T-helper 17 cell (primary cell): ENCODE measurements around the gene ALPL. TPM values are rescaled to one million over a fixed set of nuclear protein-coding genes. Genes with fewer than 3 reads are reported as not detected.
A peak's percentile ranks its signal among the peaks of the same experiment; 100 is the strongest.

Experiments used
- ATAC-seq: fragments of 150-1000 bp; cut with Tn5 transposase; 2 replicates; pipeline ENCODE4 v1.10.0; 2021; ENCODE audit warnings: mild to moderate bottlenecking, moderate library complexity
- DNase-seq, 3 donors: peaks; one replicate each; pipeline versions ENCODE4 v3.0.0 to v3.0.0-alpha.2; 2020 to 2021
- H3K9me3 ChIP-seq: one replicate; pipeline ENCODE4 v1.7.0; 2013; ENCODE audit warnings: low read length, mild to moderate bottlenecking; ENCODE audit not compliant: control insufficient read depth, poor library complexity, severe bottlenecking
- H3K27ac Mint-ChIP-seq: one replicate; pipeline ENCODE4 v1.8.0; 2022; ENCODE audit warnings: mild to moderate bottlenecking, moderate library complexity, mixed read lengths
- H3K27me3 Mint-ChIP-seq: one replicate; pipeline ENCODE4 v1.8.0; 2022; ENCODE audit warnings: mixed read lengths
- H3K36me3 Mint-ChIP-seq: one replicate; pipeline ENCODE4 v1.8.0; 2022; ENCODE audit warnings: low read depth, mixed read lengths
- H3K4me1 Mint-ChIP-seq: one replicate; pipeline ENCODE4 v1.8.0; 2022; ENCODE audit warnings: mild to moderate bottlenecking, mixed read lengths
- H3K4me3 Mint-ChIP-seq: one replicate; pipeline ENCODE4 v1.8.0; 2022; ENCODE audit warnings: mild to moderate bottlenecking, moderate library complexity, mixed read lengths
- total RNA-seq, 4 donors: library from RNA in 2 of 4; stranded (reverse) in 2 of 4; gene quantifications; one replicate each; pipeline ENCODE4 v1.2.3 and lab custom pipeline; 2022 to 2026

ALPL gene
- total RNA-seq, 2 donors from 2014 or later = not detected

DNA sequence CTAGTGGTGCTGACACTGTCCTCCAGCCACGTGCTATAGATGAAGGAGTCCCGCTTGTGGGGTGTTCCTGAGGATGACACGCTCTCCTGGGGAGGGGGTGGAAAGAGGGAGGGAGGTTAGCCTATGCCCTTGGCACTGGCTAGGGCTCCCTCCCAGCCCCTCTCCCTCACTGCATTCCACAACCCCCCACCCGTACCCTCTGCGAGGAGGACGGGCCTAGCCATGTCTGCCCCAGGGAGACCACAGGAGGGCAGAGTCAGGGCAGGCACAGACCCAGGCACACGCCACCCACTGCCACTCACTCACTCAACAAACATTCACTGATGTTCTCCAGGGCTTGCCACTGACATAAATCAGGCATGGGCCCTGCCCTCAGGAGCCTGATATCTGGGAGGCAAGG is 89.2 kb downstream of the ALPL start:
- H3K9me3 ChIP-seq = no peaks in the 10 kb centered on the region
- H3K27me3 Mint-ChIP-seq = peaks cover 39% of the 10 kb centered on the region
- DNase-seq (no peak), ATAC-seq (no peak)
- H3K4me3 Mint-ChIP-seq = no peak overlapping the region
- H3K4me1 Mint-ChIP-seq = peaks cover 2% of the 10 kb centered on the region
- H3K36me3 Mint-ChIP-seq = no peaks in the 10 kb centered on the region
- no peak overlapping the region for H3K27ac Mint-ChIP-seq

DNA sequence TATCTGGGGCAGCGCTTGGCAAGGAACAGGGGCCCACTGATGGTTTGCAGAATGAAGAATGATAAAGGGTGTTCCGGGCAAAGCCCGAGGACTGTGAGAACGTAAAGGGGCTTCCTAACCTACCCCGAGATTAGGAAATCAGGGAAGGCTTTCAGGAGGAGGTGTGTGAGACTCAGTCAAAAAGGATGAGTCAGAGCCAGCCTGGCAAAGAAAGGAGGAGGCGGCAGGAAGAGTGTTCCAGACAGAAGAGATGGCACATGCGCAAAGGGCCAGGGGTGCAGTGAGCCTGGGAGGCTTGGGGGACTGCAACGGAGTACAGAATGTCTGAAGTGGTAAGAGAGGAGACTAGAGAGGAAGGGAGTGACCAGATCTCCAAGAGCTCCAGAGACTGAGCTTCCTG is 89.7 kb downstream of the ALPL start:
- Mint-ChIP-seq H3K27ac (no peak overlapping the region), H3K4me3 (no peak overlapping the region), H3K36me3 (no peaks in the 10 kb centered on the region), H3K4me1 (peaks cover 2% of the 10 kb centered on the region), H3K27me3 (peaks cover 39% of the 10 kb centered on the region)
- no peaks in the 10 kb centered on the region for H3K9me3 ChIP-seq
- ATAC-seq (no peak), DNase-seq (no peak)

DNA sequence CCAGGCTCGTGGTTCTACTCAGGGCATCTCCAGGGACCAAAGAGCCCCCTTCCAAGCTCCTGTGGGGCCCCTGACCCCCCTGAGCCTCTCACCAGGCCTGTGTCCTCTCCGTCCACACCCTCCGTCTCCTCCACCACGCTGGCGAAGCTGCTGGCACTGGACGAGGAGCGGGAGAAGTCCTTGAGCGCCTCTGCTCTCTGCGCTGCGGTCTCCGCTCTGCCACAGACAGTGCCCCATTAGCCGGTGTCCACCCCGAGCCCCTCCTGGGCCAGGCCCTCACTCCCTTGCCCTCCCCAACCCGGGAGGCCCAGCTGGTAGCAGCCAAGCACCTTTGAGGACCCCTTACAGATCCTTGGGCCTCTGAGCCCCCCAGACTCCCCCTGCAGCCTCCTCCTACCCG is 90.2 kb downstream of the ALPL start:
- no peaks in the 10 kb centered on the region for H3K9me3 ChIP-seq
- Mint-ChIP-seq H3K36me3 (peaks cover 1% of the 10 kb centered on the region), H3K4me3 (no peak overlapping the region), H3K27ac (no peak overlapping the region), H3K27me3 (peaks cover 35% of the 10 kb centered on the region), H3K4me1 (peaks cover 2% of the 10 kb centered on the region)
- ATAC-seq (no peak), DNase-seq (no peak)

DNA sequence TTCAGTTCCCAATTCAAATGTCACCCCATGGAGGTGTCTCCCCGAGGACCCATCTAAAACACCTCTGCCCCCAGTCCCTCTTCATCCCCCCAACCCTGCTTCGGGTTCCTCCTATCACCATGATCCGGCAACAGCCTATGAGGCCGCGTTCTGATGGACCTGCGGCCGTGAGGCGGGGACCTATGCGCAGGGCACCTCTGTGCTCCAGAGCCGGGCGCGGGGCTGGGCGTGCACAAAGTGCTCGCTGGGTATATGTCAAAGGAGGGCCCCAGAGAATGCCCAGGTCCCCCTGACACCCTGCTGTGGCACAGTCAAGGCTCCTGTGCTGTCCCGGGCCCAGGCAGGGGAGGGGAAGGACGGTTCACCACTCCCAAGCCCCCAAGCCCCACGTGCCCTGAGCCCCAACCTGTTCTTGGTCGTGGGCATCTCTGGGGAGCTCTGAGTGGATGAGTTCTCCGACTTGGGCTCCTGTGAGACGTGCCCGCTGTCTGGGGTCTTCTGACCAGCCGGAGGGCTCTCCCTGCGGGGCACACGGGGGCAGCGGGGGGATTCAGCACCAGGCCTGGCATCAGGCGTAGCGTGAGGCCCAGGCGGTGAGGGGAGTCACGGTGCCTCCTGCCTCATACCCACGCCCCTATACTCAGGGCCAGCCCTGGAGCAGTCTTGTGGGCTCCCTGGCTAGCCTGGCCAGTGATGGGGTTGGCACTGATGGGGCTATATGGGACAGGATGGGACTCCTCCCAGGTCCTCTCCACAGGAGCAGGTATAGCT is 92.2 kb downstream of the ALPL start:
- Mint-ChIP-seq H3K4me3 (no peak overlapping the region), H3K27me3 (peaks cover 30% of the 10 kb centered on the region), H3K4me1 (no peaks in the 10 kb centered on the region), H3K36me3 (peaks cover 4% of the 10 kb centered on the region), H3K27ac (no peak overlapping the region)
- no peaks in the 10 kb centered on the region for H3K9me3 ChIP-seq
- ATAC-seq = no peak
- DNase-seq = no peak

DNA sequence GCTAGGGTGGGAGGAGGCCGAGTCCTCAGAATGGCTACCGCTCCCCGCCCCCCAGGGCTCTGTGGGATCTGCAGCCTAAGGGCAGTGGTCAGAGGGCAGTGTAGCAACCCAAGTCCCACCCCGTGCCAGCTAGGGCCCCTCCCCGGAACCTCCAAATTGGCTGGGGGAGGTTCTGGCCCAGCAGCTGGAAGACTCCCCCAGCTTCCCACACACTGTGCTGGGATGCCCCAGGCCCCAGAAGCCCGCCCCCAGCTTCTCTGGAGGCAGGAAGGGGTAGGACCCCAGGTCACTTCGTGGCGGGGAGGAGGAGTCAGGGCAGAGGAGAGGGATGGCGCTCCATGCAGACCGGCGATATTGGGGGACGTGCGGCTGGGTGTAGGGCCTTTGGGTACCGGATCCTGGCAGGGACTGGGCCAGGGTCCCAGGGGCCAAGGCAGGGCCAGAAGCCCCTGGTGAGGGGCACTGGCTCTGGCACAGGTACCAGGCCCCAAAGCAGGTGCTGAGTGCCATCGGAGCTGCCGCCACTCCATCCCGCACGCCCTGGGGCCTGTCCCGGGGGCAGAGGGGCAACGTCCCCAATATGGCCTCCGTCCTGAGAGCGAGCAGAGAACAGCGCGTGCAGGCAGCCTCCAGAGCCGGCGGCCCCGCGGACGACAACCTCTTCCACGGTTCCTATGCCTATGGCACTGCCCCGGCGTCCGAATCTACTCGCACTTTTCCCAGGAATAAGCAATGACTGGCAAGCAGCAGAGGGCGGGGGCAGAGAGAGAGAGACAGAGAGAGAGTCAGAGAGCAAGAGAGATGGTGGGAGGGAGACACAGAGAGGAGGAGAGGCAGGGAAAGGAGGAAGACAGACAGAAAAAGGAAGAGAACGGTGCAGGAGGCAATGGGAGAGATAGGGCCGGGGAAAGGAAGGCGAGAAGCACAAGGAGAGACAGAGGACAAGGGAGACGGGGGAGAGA is 94.2 kb downstream of the ALPL start:
- H3K9me3 ChIP-seq = no peaks in the 10 kb centered on the region
- peaks cover 4% of the 10 kb centered on the region for H3K36me3 Mint-ChIP-seq
- no peak overlapping the region for H3K27ac Mint-ChIP-seq
- no peak for DNase-seq
- no peak overlapping the region for H3K4me3 Mint-ChIP-seq
- peaks cover 10% of the 10 kb centered on the region for H3K4me1 Mint-ChIP-seq
- H3K27me3 Mint-ChIP-seq = peaks cover 35% of the 10 kb centered on the region
- ATAC-seq = no peak

DNA sequence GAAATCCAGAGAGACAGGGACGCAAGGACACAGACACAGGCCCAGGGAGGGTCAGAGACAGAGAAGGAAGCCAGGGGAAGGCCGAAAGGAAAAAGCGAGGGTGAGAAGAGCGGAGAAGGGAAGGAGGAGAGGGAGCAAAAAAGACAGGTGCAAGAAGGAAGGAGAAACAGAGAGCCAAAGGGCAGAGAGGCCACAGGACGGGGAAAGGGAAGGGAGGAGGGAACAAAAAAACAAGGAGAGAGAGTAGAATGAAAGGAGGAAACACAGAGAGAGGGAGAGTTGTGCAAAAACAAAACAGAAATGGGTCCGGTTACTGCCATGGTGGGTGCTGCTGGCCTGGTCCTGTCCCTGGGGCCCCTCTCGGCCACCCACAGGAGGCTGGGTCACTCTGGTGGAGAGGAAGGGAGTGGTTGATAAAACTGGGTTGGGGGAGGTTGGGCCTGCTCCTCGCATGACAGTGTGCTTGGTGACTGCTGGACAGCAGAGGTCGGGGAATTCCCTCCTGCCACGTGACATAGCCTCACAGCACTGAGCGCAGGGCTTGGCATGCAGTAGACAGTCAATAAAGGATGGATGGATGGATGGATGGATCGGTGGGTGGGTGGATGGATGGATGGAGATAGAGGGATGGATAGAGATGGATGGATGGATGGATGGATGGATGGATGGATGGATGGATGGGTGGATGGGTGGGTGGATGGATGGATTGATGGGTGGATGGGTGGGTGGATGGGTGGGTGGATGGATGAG is 95.2 kb downstream of the ALPL start:
- H3K9me3 ChIP-seq = no peaks in the 10 kb centered on the region
- Mint-ChIP-seq H3K4me1 (peaks cover 15% of the 10 kb centered on the region), H3K27me3 (peaks cover 36% of the 10 kb centered on the region), H3K4me3 (no peak overlapping the region), H3K36me3 (peaks cover 4% of the 10 kb centered on the region), H3K27ac (no peak overlapping the region)
- no peak for ATAC-seq
- DNase-seq = no peak

DNA sequence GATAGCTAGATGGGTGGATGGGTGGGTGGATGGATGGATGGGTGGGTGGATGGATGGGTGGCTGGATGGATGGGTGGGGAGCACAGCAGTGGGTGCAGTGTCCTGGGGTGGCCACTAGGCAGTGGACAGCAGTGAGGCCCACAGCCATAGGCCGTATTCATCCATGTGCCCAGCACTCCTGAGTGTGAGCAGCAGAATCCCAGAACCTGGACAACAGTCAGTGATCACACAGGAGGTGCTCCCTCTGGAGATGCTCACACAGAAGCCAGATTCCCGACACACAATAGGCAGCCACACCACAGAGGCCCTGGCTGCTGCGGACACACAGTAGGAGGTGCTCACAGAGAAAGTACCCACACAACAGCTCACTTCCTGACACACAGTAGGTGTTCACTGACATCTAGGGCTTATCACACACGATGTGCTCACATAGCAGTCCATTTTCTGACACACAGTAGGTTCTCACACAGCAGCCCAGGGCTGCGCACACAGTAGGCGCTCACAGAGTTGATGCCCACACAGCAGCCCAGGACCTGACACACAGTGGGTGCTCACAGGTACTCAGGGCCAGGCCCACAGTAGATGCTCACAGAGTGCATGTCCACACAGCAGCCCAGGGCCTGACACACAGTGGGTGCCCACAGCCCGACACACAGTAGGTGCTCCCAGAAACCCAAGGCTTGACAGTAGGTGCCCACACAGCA is 95.9 kb downstream of the ALPL start:
- H3K4me3 Mint-ChIP-seq = no peak overlapping the region
- no peak for DNase-seq
- peaks cover 15% of the 10 kb centered on the region for H3K4me1 Mint-ChIP-seq
- H3K27me3 Mint-ChIP-seq = peaks cover 28% of the 10 kb centered on the region
- no peak for ATAC-seq
- H3K9me3 ChIP-seq = no peaks in the 10 kb centered on the region
- H3K36me3 Mint-ChIP-seq = peaks cover 4% of the 10 kb centered on the region
- no peak overlapping the region for H3K27ac Mint-ChIP-seq

DNA sequence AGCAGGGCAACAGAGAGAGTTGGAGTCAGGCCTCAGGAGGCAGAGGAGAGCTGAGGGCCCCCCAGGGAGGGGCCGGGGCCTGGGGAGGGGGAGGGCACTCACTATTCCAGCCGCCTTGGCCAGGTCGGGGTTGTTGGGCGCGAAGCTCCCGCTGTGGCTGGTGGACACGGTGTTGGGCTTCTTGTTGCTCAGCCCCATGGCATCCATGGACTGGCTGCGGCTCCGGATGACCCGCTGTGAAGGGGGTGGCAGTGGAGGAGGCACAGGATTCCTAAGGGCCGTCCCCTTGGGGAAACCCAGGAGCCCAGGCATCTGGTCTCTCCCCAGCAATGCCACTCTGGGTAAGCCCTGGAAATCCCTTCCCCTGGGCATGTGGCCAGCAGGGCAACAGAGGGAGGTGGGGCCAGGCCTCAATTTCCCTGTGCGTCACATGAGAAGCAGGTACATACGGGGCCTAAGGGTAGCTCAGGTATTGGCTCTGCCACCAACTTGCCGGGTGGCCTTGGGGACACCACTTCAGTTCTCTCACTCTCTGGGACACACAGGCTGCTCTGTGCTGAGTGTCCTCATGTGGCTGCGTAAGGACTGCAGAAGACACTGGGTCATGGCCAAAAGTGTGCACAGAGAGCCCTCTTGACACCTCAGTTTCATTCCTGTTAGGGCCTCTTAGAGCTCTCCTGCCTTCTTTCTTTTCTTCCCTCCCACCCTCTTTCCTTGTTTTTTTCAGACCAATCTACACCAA is 96.9 kb downstream of the ALPL start:
- Mint-ChIP-seq H3K4me1 (peaks cover 15% of the 10 kb centered on the region), H3K4me3 (no peak overlapping the region), H3K27me3 (peaks cover 31% of the 10 kb centered on the region), H3K36me3 (peaks cover 4% of the 10 kb centered on the region), H3K27ac (no peak overlapping the region)
- ATAC-seq (no peak), DNase-seq (no peak)
- no peaks in the 10 kb centered on the region for H3K9me3 ChIP-seq

DNA sequence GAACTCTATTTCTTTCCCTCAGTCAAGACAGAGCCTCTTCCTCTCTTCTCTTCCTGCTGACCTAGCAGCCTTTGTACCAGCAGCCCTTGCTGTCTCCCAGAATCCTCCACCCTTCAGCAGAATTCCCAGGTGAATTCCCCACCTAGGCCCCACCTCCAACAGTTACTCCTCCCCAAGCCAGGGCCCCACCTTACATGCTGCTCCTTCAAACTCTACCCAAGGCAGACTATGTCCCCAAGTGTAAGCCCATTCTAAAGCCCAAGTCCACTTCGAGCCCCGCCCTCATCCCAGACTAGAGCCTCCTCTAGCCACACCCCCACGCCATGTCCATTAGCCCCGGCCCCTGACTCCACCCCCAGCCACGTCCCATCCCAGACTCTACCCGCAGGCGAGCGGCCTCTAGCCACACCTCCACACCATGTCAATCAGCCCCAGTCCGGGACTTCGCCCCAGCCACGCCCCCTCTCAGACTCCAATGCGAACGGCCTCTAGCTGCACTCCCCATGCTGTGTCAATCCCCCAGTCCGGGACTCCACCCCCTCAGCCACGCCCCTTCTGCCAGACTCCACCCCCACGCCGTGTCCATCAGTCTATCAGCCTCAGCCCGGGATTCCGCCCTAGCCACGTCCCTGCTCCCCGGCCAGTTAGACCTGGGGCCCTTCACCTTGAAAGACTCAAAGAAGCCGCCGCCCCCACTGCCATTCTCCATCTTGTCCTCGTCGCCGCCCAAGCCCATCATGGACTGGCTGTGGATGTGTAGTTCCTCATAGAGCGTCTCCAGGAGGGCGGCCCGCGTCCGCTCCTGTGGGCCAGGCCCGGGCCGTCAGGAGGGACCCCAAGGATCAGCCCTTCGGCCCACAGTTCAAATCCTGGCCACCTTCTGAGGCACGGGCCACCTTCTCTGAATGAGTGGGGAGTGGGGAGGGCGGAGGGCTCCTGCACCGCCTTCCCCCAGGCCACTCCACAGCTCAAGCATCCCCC is 98.6 kb downstream of the ALPL start:
- Mint-ChIP-seq H3K4me1 (peaks cover 15% of the 10 kb centered on the region), H3K27ac (no peak overlapping the region), H3K27me3 (peaks cover 31% of the 10 kb centered on the region), H3K36me3 (peaks cover 4% of the 10 kb centered on the region), H3K4me3 (peak overlapping the region; percentile 64)
- no peaks in the 10 kb centered on the region for H3K9me3 ChIP-seq
- ATAC-seq (peak; percentile 69), DNase-seq (no peak)

DNA sequence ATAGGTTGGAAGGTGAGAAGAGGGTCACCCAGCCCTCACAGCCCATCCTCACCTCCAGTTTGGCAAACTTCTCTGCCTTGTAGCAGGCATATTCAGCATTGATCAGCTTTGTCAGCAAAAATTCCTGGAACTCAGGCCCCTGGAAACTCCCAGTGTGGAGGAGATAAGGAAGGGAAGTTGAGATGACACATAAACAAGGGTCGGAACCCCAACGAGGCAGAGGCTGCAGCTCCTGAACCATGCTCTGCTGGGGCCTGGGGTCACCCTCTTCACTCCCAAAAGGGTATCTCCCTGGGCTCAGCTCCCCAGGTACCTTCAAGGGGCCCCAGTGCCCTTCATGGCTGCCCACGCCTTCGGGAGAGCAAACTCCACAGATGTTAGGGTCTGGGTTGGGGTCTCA is 99.6 kb downstream of the ALPL start:
- H3K27me3 Mint-ChIP-seq = peaks cover 30% of the 10 kb centered on the region
- ATAC-seq = no peak
- no peak overlapping the region for H3K27ac Mint-ChIP-seq

DNA sequence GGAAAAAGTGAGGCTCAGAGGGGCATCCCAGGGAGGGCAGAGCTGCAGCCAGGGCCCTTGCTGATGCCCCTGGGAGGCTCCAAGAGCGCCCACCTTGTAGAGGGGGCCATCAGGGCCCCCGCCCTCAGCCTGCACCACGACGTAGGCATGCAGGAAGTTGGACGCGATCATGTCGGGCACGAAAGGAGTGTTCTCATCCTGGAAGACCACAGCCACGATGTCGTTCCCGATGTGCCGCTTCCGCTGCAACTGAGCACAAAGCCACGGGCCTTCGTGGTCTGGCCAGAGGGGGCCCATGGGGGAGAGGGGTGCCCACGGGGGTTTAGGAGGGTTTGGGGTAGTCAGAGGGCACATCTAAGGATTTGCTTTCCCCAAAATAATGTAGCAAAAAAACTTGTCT is 100.8 kb downstream of the ALPL start:
- Mint-ChIP-seq H3K4me3 (no peak overlapping the region), H3K4me1 (peaks cover 15% of the 10 kb centered on the region), H3K36me3 (no peaks in the 10 kb centered on the region), H3K27ac (no peak overlapping the region), H3K27me3 (peaks cover 30% of the 10 kb centered on the region)
- DNase-seq (no peak), ATAC-seq (no peak)
- H3K9me3 ChIP-seq = no peaks in the 10 kb centered on the region

More for the DNA sequence above, 99.6 kb downstream of the ALPL start:
- Mint-ChIP-seq H3K36me3 (peaks cover 4% of the 10 kb centered on the region), H3K4me1 (peaks cover 15% of the 10 kb centered on the region), H3K4me3 (no peak overlapping the region)
- H3K9me3 ChIP-seq = no peaks in the 10 kb centered on the region
- no peak for DNase-seq
